Measurements from ENCODE around the gene XRCC5. TPM values are rescaled to one million over a fixed set of nuclear protein-coding genes. Genes with fewer than 3 reads are reported as not detected.
"Not testable (repeated sequence)": the region's sequence is repeated elsewhere in the genome, so short reads cannot be mapped to it uniquely, and the experiment has no call there.

The XRCC5 gene
- total RNA-seq, 4 donors from 2014 or later: 131 to 157 (median 141) TPM

GRCh38 chr2:216139884-216140283, 30.7 kb downstream of the XRCC5 start:
- in situ Hi-C loops (cut with MboI; ENCODE audit: low sequenced_read_pairs in 4 of 4): no loop called here
- intact Hi-C loops (cut with DNase I; ENCODE audit: low total_unique reads): no loop called here
- ATAC-seq: no peak
- Histone ChIP-seq H3K9me3 (no peaks in the 10 kb centered on the region), H3K4me1 (no peaks in the 10 kb centered on the region), H3K27me3 (no peaks in the 10 kb centered on the region), H3K4me3 (no peak overlapping the region), H3K27ac (no peak overlapping the region), H3K36me3 (peaks cover 3 to 94% of the 10 kb centered on the region in 2 donors)
- no peak for DNase-seq
- TF ChIP-seq CTCF (IDR thresholded peaks at IDR 0.05 in 4 of 5, conservative IDR thresholded peaks at IDR 0.05 in 1 of 5) (peak in 1 of 5 experiments; percentile 28), POLR2A (IDR thresholded peaks at IDR 0.05) (no peak)

GRCh38 chr2:216141516-216141915, 32.4 kb downstream of the XRCC5 start:
- ATAC-seq; H3K27me3 ChIP-seq; H3K27ac ChIP-seq; H3K4me1 ChIP-seq; in situ Hi-C loops (cut with MboI; ENCODE audit: low sequenced_read_pairs in 4 of 4); DNase-seq; H3K4me3 ChIP-seq; intact Hi-C loops (cut with DNase I; ENCODE audit: low total_unique reads); H3K9me3 ChIP-seq: not testable (repeated sequence)
- H3K36me3 ChIP-seq: peaks cover 3 to 88% of the 10 kb centered on the region in 2 donors

GRCh38 chr2:216142540-216142939, 33.4 kb downstream of the XRCC5 start:
- Histone ChIP-seq H3K4me3 (no peak overlapping the region), H3K4me1 (peaks cover 0 to 5% of the 10 kb centered on the region in 2 donors), H3K27me3 (no peaks in the 10 kb centered on the region), H3K9me3 (no peaks in the 10 kb centered on the region), H3K36me3 (peaks cover 0 to 78% of the 10 kb centered on the region in 2 donors), H3K27ac (no peak overlapping the region)
- in situ Hi-C loops (cut with MboI; ENCODE audit: low sequenced_read_pairs in 4 of 4): no loop called here
- no peak for ATAC-seq
- TF ChIP-seq CTCF (IDR thresholded peaks at IDR 0.05 in 4 of 5, conservative IDR thresholded peaks at IDR 0.05 in 1 of 5) (no peak), POLR2A (IDR thresholded peaks at IDR 0.05) (no peak)
- DNase-seq: no peak
- intact Hi-C loops (cut with DNase I; ENCODE audit: low total_unique reads): no loop called here

GRCh38 chr2:216144372-216144771, 35.2 kb downstream of the XRCC5 start:
- no peak for DNase-seq
- no peaks in the 10 kb centered on the region for H3K27me3 ChIP-seq
- peaks cover 2 to 76% of the 10 kb centered on the region in 2 donors for H3K36me3 ChIP-seq
- H3K27ac ChIP-seq: no peak overlapping the region
- intact Hi-C loops (cut with DNase I; ENCODE audit: low total_unique reads) (no loop called here), in situ Hi-C loops (cut with MboI; ENCODE audit: low sequenced_read_pairs in 4 of 4) (no loop called here)
- no peaks in the 10 kb centered on the region for H3K9me3 ChIP-seq
- no peak for TF ChIP-seq POLR2A (IDR thresholded peaks at IDR 0.05)
- no peak for TF ChIP-seq CTCF (IDR thresholded peaks at IDR 0.05 in 4 of 5, conservative IDR thresholded peaks at IDR 0.05 in 1 of 5)
- peaks cover 0 to 5% of the 10 kb centered on the region in 2 donors for H3K4me1 ChIP-seq
- no peak overlapping the region for H3K4me3 ChIP-seq
- no peak for ATAC-seq

GRCh38 chr2:216144857-216145256, 35.7 kb downstream of the XRCC5 start:
- Histone ChIP-seq H3K4me1 (peaks cover 0 to 5% of the 10 kb centered on the region in 2 donors), H3K27ac (no peak overlapping the region), H3K36me3 (peaks cover 2 to 76% of the 10 kb centered on the region in 2 donors), H3K27me3 (no peaks in the 10 kb centered on the region), H3K4me3 (no peak overlapping the region), H3K9me3 (no peaks in the 10 kb centered on the region)
- no peak for ATAC-seq
- no peak for TF ChIP-seq CTCF (IDR thresholded peaks at IDR 0.05 in 4 of 5, conservative IDR thresholded peaks at IDR 0.05 in 1 of 5)
- no peak for TF ChIP-seq POLR2A (IDR thresholded peaks at IDR 0.05)
- in situ Hi-C loops (cut with MboI; ENCODE audit: low sequenced_read_pairs in 4 of 4): no loop called here
- no peak for DNase-seq
- intact Hi-C loops (cut with DNase I; ENCODE audit: low total_unique reads): no loop called here
